Transverse colon (tissue), 3 donors: ENCODE measurements around the gene RERE.

Experiments used
- CTCF ChIP-seq, 5 experiments: fragments of 200-600 bp in 3 of 5; fragments of 450-650 bp in 2 of 5; sonication (generic) in 3 of 5; IDR thresholded peaks; 1 replicate in 2 of 5; 2 replicates in 3 of 5; pipeline ENCODE4 v1.5.1; 2016 to 2017; ENCODE audit warnings: antibody characterized with exemption in 5 of 5, inconsistent platforms in 3 of 5, mild to moderate bottlenecking in 2 of 5, moderate library complexity in 1 of 5
- POLR2A ChIP-seq: fragments of 450-650 bp; IDR thresholded peaks from one replicate; pipeline ENCODE4 v1.6.1; 2016; ENCODE audit warnings: antibody characterized with exemption, mild to moderate bottlenecking, moderate library complexity

- TF ChIP-seq CTCF (IDR thresholded peaks at IDR 0.05) (peak; percentile 89 to 95 (median 93)), POLR2A (no peak)
Measured at GRCh38 chr1:8560611-8561544, 256.6 kb downstream of the RERE start.
